BE2C (cell line): ENCODE data around the gene KANSL2.
"Not testable (repeated sequence)": the region's sequence is repeated elsewhere in the genome, so short reads cannot be mapped to it uniquely, and the experiment has no call there.

Experiments
- DNase-seq: peaks from one replicate; pipeline ENCODE4 v3.0.0-alpha.2; 2020
- H3K27me3 ChIP-seq: fragments of 250-450 bp; sonication (Bioruptor Pico); 2 replicates; pipeline ENCODE4 v1.5.1; 2020; ENCODE audit warnings: mild to moderate bottlenecking
- H3K36me3 ChIP-seq: fragments of 250-450 bp; sonication (Bioruptor Pico); 2 replicates; pipeline ENCODE4 v1.5.1; 2020; ENCODE audit warnings: mild to moderate bottlenecking
- H3K4me1 ChIP-seq: fragments of 250-450 bp; sonication (Bioruptor Pico); 2 replicates; pipeline ENCODE4 v1.5.1; 2020
- H3K4me3 ChIP-seq: 2 replicates; pipeline ENCODE4 v1.5.1; 2011; ENCODE audit warnings: low read depth, low read length
- H3K9me3 ChIP-seq: fragments of 250-450 bp; sonication (Bioruptor Pico); 2 replicates; pipeline ENCODE4 v1.5.1; 2020
- TF ChIP-seq, protein P1 (sequence below): IDR thresholded peaks from 2 replicates; pipeline ENCODE4 v1.5.1; 2012; ENCODE audit warnings: mild to moderate bottlenecking, low read depth, low read length

KANSL2 gene

DNA sequence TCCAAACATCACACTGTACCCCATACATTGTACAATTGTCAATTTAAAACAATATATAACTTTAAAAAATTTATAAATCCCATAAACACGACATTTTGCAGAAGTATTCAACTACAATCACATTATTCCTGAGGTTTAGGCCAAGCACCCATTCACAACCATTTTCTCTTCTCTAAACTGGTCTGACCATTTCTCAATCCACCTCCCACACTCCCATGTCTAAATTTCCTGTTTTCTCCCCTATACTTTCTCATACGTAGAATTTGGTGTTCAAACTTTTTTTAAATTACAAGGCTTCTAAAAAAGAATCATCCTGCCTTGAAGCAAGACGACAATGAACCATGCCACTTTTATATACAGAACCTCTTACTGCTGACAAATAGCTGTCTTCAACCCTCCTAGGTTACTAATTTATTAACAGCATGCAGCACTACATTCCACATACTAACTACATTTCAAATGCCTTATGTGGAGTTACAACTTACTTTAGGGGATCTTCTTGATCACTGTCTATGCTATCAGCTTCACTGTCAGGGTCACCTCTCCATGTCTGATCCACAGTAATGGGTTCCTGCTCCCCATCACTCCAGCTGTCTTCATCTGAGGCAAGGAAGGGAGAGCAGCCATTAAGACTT lies 3.4 kb downstream of the KANSL2 start:
- H3K36me3 ChIP-seq, result peaks cover 63% of the 10 kb centered on the region
- no peak for DNase-seq

DNA sequence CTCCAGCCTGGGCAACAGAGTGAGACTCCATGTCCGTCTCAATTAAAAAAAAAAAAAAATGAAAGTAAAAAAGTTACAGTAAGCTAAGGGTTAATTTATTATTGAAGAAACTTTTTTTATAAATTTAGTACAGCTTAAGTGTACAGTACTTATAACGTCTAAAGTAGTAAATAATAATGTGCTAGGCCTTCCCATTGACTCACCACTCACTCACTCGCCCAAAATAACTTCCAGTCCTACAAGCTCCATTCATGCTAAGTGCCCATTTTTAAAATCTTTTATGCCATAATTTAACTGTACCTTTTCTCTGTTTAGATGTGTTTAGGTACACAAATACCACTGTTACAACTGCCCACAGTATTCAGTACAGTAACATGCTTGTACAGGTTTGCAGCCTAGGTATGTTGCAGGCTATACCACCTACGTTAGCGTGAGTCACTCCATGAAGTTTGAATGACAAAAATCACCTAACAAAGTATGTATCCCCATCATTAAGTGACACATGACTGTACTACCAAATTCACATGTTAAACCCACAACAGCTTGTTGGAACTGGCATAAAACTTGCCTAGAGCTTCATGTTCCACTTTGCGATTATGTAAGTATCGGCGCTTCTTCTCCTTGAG lies 10.7 kb downstream of the KANSL2 start:
- peaks cover 94% of the 10 kb centered on the region for H3K36me3 ChIP-seq
- H3K4me1 ChIP-seq, result no peaks in the 10 kb centered on the region
- DNase-seq, result no peak
- TF ChIP-seq, protein P1, sequence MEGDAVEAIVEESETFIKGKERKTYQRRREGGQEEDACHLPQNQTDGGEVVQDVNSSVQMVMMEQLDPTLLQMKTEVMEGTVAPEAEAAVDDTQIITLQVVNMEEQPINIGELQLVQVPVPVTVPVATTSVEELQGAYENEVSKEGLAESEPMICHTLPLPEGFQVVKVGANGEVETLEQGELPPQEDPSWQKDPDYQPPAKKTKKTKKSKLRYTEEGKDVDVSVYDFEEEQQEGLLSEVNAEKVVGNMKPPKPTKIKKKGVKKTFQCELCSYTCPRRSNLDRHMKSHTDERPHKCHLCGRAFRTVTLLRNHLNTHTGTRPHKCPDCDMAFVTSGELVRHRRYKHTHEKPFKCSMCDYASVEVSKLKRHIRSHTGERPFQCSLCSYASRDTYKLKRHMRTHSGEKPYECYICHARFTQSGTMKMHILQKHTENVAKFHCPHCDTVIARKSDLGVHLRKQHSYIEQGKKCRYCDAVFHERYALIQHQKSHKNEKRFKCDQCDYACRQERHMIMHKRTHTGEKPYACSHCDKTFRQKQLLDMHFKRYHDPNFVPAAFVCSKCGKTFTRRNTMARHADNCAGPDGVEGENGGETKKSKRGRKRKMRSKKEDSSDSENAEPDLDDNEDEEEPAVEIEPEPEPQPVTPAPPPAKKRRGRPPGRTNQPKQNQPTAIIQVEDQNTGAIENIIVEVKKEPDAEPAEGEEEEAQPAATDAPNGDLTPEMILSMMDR, result no peak
- H3K27me3 ChIP-seq, result no peaks in the 10 kb centered on the region
- no peaks in the 10 kb centered on the region for H3K9me3 ChIP-seq
- no peak overlapping the region for H3K4me3 ChIP-seq

More for the DNA sequence above, 3.4 kb downstream of the KANSL2 start:
- TF ChIP-seq, protein P1, result no peak
- Histone ChIP-seq H3K27me3 (no peaks in the 10 kb centered on the region), H3K4me3 (peak overlapping the region; percentile 2; the same call in 1 of the 2 replicates), H3K9me3 (no peaks in the 10 kb centered on the region), H3K4me1 (no peaks in the 10 kb centered on the region)

DNA sequence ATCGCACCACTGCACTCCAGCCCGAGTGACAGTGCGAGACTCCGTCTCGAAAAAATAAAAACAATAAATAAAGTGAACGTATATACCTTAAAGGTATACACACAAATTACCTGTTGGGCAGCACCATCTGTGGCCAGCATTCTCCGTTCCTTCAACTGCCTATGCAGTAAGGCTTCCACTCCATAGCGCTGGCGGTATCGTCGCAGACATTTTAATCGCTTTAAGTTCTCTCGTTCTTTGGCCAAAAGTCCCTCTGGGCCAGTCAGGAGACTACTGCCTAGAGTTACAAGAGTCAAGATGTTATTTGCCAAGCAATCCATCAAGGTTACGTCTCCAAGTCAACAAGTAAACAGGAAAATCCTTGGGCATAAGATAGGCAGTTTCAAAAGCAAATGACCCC lies 13.0 kb downstream of the KANSL2 start:
- H3K9me3 ChIP-seq, result no peaks in the 10 kb centered on the region
- no peak overlapping the region for H3K4me3 ChIP-seq
- TF ChIP-seq, protein P1, result no peak
- DNase-seq, result no peak
- peaks cover 97% of the 10 kb centered on the region for H3K36me3 ChIP-seq
- H3K4me1 ChIP-seq, result no peaks in the 10 kb centered on the region
- no peaks in the 10 kb centered on the region for H3K27me3 ChIP-seq

DNA sequence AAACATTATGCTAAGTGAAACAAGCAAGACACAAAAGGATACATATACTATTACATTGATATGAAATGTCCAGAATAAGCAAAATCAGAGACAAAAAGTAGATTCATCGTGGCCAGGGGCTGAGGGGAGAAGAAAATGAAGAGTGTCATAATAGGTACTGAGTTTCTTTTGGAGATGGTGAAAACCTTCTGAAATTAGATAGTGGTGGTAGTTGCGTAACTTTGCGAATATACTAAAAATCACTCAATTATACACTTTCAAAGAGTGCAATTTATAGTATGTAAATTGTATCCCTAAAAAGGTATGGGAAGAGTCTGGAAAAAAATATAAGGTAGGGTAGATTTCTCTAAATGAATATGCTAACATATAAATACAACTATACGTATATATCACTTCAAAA lies 22.2 kb downstream of the KANSL2 start:
- peaks cover 92% of the 10 kb centered on the region for H3K36me3 ChIP-seq
- H3K4me1 ChIP-seq, result no peaks in the 10 kb centered on the region
- H3K27me3 ChIP-seq, result no peaks in the 10 kb centered on the region; the same call in 1 of the 2 replicates
- no peak for DNase-seq
- no peak overlapping the region for H3K4me3 ChIP-seq
- H3K9me3 ChIP-seq, result no peaks in the 10 kb centered on the region
- TF ChIP-seq, protein P1, result no peak

DNA sequence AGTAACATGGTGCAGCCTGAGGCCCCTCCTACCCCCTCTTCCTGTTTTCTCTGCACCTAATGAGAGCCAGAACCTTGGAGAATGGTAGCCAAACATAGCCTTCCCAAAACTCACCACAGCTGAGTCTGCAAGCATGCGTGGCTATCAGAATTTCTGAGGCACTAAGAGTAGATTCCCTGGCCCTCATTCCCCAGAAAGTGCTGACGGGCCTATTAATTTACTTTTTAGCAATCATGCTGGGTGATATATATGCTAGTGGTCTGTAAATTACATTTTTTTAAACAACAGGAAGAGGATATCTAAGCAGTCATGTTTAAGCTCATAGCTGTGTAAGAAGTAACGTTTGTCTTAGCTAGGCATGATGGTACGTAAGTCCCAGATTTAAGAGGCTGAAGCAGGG lies 30.4 kb downstream of the KANSL2 start:
- peaks cover 67% of the 10 kb centered on the region for H3K36me3 ChIP-seq
- no peaks in the 10 kb centered on the region for H3K9me3 ChIP-seq
- TF ChIP-seq, protein P1, result no peak
- H3K4me1 ChIP-seq, result no peaks in the 10 kb centered on the region
- H3K4me3 ChIP-seq, result no peak overlapping the region
- no peaks in the 10 kb centered on the region for H3K27me3 ChIP-seq
- DNase-seq, result no peak

DNA sequence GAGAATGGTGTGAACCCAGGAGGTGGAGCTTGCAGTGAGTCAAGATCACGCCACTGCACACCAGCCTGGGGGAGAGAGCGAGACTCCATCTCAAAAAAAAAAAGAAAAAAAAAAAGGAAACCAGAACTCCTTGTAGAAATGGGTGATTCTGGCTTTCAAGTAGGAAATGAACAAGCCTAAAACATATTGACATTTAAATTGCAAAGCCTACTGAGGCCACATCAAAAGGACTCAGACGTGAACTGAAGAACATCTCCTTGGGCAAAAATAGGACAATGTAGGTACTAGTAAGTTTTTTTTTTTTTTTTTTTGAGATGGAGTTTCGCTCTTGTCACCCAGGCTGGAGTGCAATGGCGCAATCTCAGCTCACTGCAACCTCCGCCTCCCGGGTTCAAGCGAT lies 36.7 kb downstream of the KANSL2 start:
- H3K27me3 ChIP-seq, H3K9me3 ChIP-seq, H3K4me1 ChIP-seq, DNase-seq, H3K4me3 ChIP-seq: not testable (repeated sequence)
- H3K36me3 ChIP-seq, result peaks cover 36% of the 10 kb centered on the region
